HG03558 (cell line): ENCODE results near the gene KRT7.
"Not testable (repeated sequence)": the region's sequence is repeated elsewhere in the genome, so short reads cannot be mapped to it uniquely, and the experiment has no call there.

ENCODE experiments used
- ATAC-seq: cut with Tn5 transposase; IDR thresholded peaks from one replicate; pipeline ENCODE4 v1.9.1; 2021; ENCODE audit warnings: moderate number of reproducible peaks; ENCODE audit not compliant: unreplicated experiment; ENCODE audit errors: extremely low read depth

KRT7 gene

GRCh38 chr12:52241205-52241842 is 8.3 kb downstream of the KRT7 start:
- no peak for ATAC-seq

GRCh38 chr12:52242442-52243258 is 9.6 kb downstream of the KRT7 start:
- no peak for ATAC-seq

- ATAC-seq, result no peak
These were observed 10.3 kb downstream of the KRT7 start for GRCh38 chr12:52243259-52243855.

- ATAC-seq, result peak; percentile 89
These were observed 11.0 kb downstream of the KRT7 start for GRCh38 chr12:52243856-52244614.

- ATAC-seq, result no peak
These were observed 11.6 kb downstream of the KRT7 start for GRCh38 chr12:52244615-52244994.

GRCh38 chr12:52245259-52245961 is 12.4 kb downstream of the KRT7 start:
- no peak for ATAC-seq

GRCh38 chr12:52245962-52246569 is 13.0 kb downstream of the KRT7 start:
- no peak for ATAC-seq

GRCh38 chr12:52246720-52247621 is 13.9 kb downstream of the KRT7 start:
- ATAC-seq, result no peak

- ATAC-seq, result no peak
These were observed 14.8 kb downstream of the KRT7 start for GRCh38 chr12:52247622-52248540.

GRCh38 chr12:52248541-52249461 is 15.8 kb downstream of the KRT7 start:
- no peak for ATAC-seq

GRCh38 chr12:52249511-52250047 is 16.5 kb downstream of the KRT7 start:
- ATAC-seq, result no peak

- no peak for ATAC-seq
These were observed 17.3 kb downstream of the KRT7 start for GRCh38 chr12:52250048-52250990.

GRCh38 chr12:52251367-52252051 is 18.5 kb downstream of the KRT7 start:
- ATAC-seq, result no peak

- ATAC-seq, result not testable (repeated sequence)
These were observed 19.2 kb downstream of the KRT7 start for GRCh38 chr12:52252175-52252615.
